Thymus (tissue), 11 donors: ENCODE data around the gene FBXL13. TPM values are rescaled to one million over a fixed set of nuclear protein-coding genes. Genes with fewer than 3 reads are reported as not detected.
"Not testable (repeated sequence)": the region's sequence is repeated elsewhere in the genome, so short reads cannot be mapped to it uniquely, and the experiment has no call there.

Experiments
- DNase-seq, 9 donors: peaks; one replicate each; pipeline ENCODE4 v3.0.0-alpha.2; 2013; ENCODE audit warnings: low spot score in 9 of 9, low read depth in 6 of 9, missing footprints in 1 of 9
- H3K27ac ChIP-seq, 2 donors: one replicate each; pipeline ENCODE4 v1.5.1; 2013; ENCODE audit warnings: control low read depth in 1 of 2, low read depth in 1 of 2, low read length in 1 of 2, mild to moderate bottlenecking in 1 of 2, moderate library complexity in 1 of 2
- H3K27me3 ChIP-seq, 2 donors: one replicate each; pipeline ENCODE4 v1.5.1; 2013; ENCODE audit warnings: low read length in 1 of 2; ENCODE audit not compliant: control insufficient read depth in 2 of 2, insufficient read depth in 1 of 2
- H3K36me3 ChIP-seq, 2 donors: one replicate each; pipeline ENCODE4 v1.5.1; 2013; ENCODE audit warnings: low read length in 1 of 2, mild to moderate bottlenecking in 1 of 2, moderate library complexity in 1 of 2; ENCODE audit not compliant: control insufficient read depth in 2 of 2, insufficient read depth in 2 of 2
- H3K4me1 ChIP-seq, 2 donors: one replicate each; pipeline ENCODE4 v1.5.1; 2013; ENCODE audit warnings: low read length in 2 of 2; ENCODE audit not compliant: control insufficient read depth in 2 of 2, insufficient read depth in 2 of 2
- H3K4me3 ChIP-seq, 2 donors: one replicate each; pipeline ENCODE4 v1.5.1; 2013; ENCODE audit warnings: low read length in 2 of 2, control low read depth in 1 of 2, mild to moderate bottlenecking in 1 of 2
- H3K9me3 ChIP-seq, 2 donors: one replicate each; pipeline ENCODE4 v1.5.1; 2013; ENCODE audit warnings: low read length in 1 of 2, mild to moderate bottlenecking in 1 of 2; ENCODE audit not compliant: control insufficient read depth in 2 of 2, insufficient read depth in 1 of 2
- WGBS: extraction: QIAGEN DNeasy Blood & Tissue Kit; methylation state at CpG from one replicate; pipeline ENCODE4 v1.1.7; 2013; 5-methylcytosine and 5-hydroxymethylcytosine counted together
- polyA plus RNA-seq: library from polyadenylated mRNA; stranded (reverse); fragments of 200-250 nt; gene quantifications from one replicate; pipeline ENCODE4 v1.2.3, GENCODE V29; 2013
- total RNA-seq: library from RNA; stranded (reverse); fragments of 120-200 nt; gene quantifications from one replicate; pipeline ENCODE4 v1.2.4, GENCODE V29; 2013
- donor health status: healthy.

Gene FBXL13
- total and polyA plus RNA-seq, 2 donors: 1.0 to 3.8 TPM

GRCh38 chr7:103051519-103051918 lies 23.1 kb downstream of the FBXL13 start:
- H3K36me3 ChIP-seq: no peaks in the 10 kb centered on the region
- no peak overlapping the region for H3K27ac ChIP-seq
- no peak overlapping the region for H3K4me3 ChIP-seq
- H3K4me1 ChIP-seq: no peaks in the 10 kb centered on the region
- H3K9me3 ChIP-seq: peaks cover 0 to 5% of the 10 kb centered on the region in 2 donors
- no peak for DNase-seq
- WGBS: 95% methylated on average over 6 of the region's 6 CpGs
- no peaks in the 10 kb centered on the region for H3K27me3 ChIP-seq

GRCh38 chr7:103048833-103049232 lies 25.8 kb downstream of the FBXL13 start:
- H3K27ac ChIP-seq: no peak overlapping the region
- no peak overlapping the region for H3K4me3 ChIP-seq
- no peak for DNase-seq
- no peaks in the 10 kb centered on the region for H3K4me1 ChIP-seq
- H3K27me3 ChIP-seq: no peaks in the 10 kb centered on the region
- WGBS: 95% methylated on average over 2 of the region's 2 CpGs
- no peaks in the 10 kb centered on the region for H3K36me3 ChIP-seq
- peaks cover 0 to 5% of the 10 kb centered on the region in 2 donors for H3K9me3 ChIP-seq

GRCh38 chr7:103041815-103042214 lies 32.8 kb downstream of the FBXL13 start:
- not testable (repeated sequence) for H3K9me3 ChIP-seq, H3K4me1 ChIP-seq, H3K27me3 ChIP-seq, H3K36me3 ChIP-seq, DNase-seq, H3K27ac ChIP-seq, H3K4me3 ChIP-seq
- WGBS: 29% methylated on average over 1 of the region's 1 CpG

- H3K4me1 ChIP-seq, H3K9me3 ChIP-seq, H3K27ac ChIP-seq, H3K36me3 ChIP-seq, H3K27me3 ChIP-seq, H3K4me3 ChIP-seq: not testable (repeated sequence)
- DNase-seq: peak in 1 of 9 donors; percentile 5
- WGBS: 94% methylated on average over 20 of the region's 20 CpGs
Observed at GRCh38 chr7:103037823-103038739, 36.5 kb downstream of the FBXL13 start.

DNA sequence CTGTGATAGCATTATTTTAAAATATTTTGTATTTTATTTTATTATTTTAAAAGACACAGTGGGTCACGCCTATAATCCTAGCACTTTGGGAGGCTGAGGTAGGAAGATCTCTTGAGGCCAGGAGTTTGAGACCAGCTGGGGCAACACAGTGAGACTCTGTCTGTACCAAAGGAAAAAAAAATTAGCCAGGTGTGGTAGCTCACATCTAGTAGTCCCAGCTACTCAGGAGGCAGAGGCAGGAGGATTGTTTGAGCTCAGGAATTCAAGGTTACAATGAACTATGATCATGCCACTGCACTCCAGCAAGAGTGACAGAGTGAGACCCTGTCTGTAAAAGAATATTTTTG lies 37.1 kb downstream of the FBXL13 start:
- Histone ChIP-seq H3K9me3 (no peaks in the 10 kb centered on the region), H3K4me1 (peaks cover 0 to 2% of the 10 kb centered on the region in 2 donors), H3K27ac (no peak overlapping the region), H3K36me3 (no peaks in the 10 kb centered on the region), H3K27me3 (no peaks in the 10 kb centered on the region), H3K4me3 (no peak overlapping the region)
- WGBS: 100% methylated on average over 1 of the region's 1 CpG
- DNase-seq: no peak

GRCh38 chr7:103034318-103034717 lies 40.3 kb downstream of the FBXL13 start:
- not testable (repeated sequence) for H3K27me3 ChIP-seq, H3K36me3 ChIP-seq, DNase-seq, H3K4me1 ChIP-seq, H3K4me3 ChIP-seq, H3K9me3 ChIP-seq, H3K27ac ChIP-seq
- 90% methylated on average over 20 of the region's 20 CpGs for WGBS

GRCh38 chr7:103031781-103032180 lies 42.8 kb downstream of the FBXL13 start:
- no peak for DNase-seq
- H3K36me3 ChIP-seq: no peaks in the 10 kb centered on the region
- 94% methylated on average over 1 of the region's 1 CpG for WGBS
- H3K4me3 ChIP-seq: no peak overlapping the region
- no peak overlapping the region for H3K27ac ChIP-seq
- H3K4me1 ChIP-seq: no peaks in the 10 kb centered on the region
- no peaks in the 10 kb centered on the region for H3K9me3 ChIP-seq
- no peaks in the 10 kb centered on the region for H3K27me3 ChIP-seq

DNA sequence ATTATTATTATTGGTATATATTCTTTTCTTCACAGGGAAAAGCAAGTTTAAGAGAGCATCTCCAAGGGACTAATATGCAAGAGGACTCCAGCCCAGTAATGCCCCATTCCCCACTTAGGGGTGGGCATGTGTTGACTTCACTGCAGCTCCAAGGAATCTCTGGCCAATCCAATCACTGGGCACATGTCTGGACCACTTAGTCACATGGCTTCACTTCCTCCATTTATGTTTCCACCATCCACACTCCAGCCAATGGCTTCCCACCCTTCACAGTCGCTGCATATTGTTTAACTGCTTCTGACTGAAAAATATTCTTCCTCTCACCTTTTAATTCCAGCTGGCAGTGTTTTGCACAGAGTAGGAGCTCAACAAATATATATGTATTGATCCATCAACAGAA lies 43.6 kb downstream of the FBXL13 start:
- no peaks in the 10 kb centered on the region for H3K27me3 ChIP-seq
- no peak for DNase-seq
- 98% methylated on average over 1 of the region's 1 CpG for whole genome bisulfite sequencing
- no peaks in the 10 kb centered on the region for H3K9me3 ChIP-seq
- no peaks in the 10 kb centered on the region for H3K36me3 ChIP-seq
- no peak overlapping the region for H3K27ac ChIP-seq
- H3K4me3 ChIP-seq: no peak overlapping the region
- no peaks in the 10 kb centered on the region for H3K4me1 ChIP-seq

GRCh38 chr7:103025341-103025740 lies 49.3 kb downstream of the FBXL13 start:
- DNase-seq: no peak
- 39% methylated on average over 3 of the region's 3 CpGs for WGBS
- Histone ChIP-seq H3K4me3 (no peak overlapping the region), H3K4me1 (no peaks in the 10 kb centered on the region), H3K9me3 (no peaks in the 10 kb centered on the region), H3K36me3 (no peaks in the 10 kb centered on the region), H3K27me3 (no peaks in the 10 kb centered on the region), H3K27ac (no peak overlapping the region)
